Measurements from ENCODE around the gene SUV39H1.

DNA sequence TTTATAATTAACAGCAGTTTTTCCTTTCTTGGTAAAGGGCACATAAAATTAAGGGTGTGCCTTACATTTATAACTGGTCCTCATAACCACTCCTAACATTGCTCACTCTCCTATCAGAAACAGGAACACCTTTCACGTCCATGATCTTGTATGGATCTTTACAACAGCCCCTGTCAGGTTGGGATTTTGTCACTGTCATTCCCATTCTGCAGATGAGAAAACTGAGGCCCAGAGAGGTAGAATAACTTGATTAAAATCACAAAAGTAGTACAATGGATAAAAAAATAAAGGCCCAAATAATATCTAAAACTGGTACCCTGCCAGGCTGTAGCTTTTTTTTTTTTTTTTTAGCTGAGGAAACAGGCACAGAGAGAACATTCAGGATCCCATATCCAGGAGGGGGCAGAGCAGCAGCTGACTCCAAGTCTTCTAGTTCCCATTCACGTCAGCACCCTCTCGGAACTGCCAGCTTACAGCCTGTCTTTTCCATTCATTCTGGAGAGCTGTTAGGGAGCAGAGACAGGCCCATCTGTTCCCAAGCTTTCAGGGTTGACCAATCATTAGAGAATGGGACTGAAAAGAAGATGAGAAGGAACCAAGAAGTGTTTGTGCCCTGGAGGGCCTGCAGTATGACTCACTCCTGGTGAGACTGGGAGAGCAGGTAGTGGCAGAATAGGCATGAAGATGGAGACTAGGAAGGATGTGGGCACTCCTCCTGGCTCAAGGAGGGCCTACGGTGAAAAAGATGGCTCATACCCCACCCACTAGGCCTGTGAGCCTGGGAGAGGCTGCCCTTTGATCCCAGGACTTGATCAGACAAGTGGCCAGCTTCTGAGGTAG lies 7.3 kb downstream of the SUV39H1 start:
- TF ChIP-seq, protein P1, sequence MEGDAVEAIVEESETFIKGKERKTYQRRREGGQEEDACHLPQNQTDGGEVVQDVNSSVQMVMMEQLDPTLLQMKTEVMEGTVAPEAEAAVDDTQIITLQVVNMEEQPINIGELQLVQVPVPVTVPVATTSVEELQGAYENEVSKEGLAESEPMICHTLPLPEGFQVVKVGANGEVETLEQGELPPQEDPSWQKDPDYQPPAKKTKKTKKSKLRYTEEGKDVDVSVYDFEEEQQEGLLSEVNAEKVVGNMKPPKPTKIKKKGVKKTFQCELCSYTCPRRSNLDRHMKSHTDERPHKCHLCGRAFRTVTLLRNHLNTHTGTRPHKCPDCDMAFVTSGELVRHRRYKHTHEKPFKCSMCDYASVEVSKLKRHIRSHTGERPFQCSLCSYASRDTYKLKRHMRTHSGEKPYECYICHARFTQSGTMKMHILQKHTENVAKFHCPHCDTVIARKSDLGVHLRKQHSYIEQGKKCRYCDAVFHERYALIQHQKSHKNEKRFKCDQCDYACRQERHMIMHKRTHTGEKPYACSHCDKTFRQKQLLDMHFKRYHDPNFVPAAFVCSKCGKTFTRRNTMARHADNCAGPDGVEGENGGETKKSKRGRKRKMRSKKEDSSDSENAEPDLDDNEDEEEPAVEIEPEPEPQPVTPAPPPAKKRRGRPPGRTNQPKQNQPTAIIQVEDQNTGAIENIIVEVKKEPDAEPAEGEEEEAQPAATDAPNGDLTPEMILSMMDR (IDR thresholded peaks at IDR 0.05; ENCODE audit: insufficient read depth, low read depth, low read length) = no peak
- no peak for TF ChIP-seq EZH2 (IDR thresholded peaks at IDR 0.05; ENCODE audit: insufficient read depth, low read length)
